Esophagus muscularis mucosa (tissue), 4 donors: ENCODE data around the gene ARID5B. TPM values are rescaled to one million over a fixed set of nuclear protein-coding genes. Genes with fewer than 3 reads are reported as not detected.

Source experiments
- DNase-seq: peaks from one replicate; pipeline ENCODE4 v3.0.0-alpha.2; 2017; ENCODE audit errors: extremely low spot score
- H3K27ac ChIP-seq, 4 donors: fragments of 200-600 bp; sonication (generic); replicated peaks in 1 of 4; 1 replicate in 3 of 4; 2 replicates in 1 of 4; pipeline ENCODE4 v1.5.1; 2016 to 2019; ENCODE audit warnings: mild to moderate bottlenecking in 1 of 4
- H3K27me3 ChIP-seq, 4 donors: fragments of 200-600 bp; sonication (generic); one replicate each; pipeline versions ENCODE4 v1.5.1 to v1.6.0; 2016 to 2019
- H3K36me3 ChIP-seq, 4 donors: fragments of 200-600 bp; sonication (generic); one replicate each; pipeline ENCODE4 v1.5.1; 2016 to 2019
- H3K4me1 ChIP-seq, 4 donors: fragments of 200-600 bp; sonication (generic); one replicate each; pipeline ENCODE4 v1.5.1; 2016 to 2019
- H3K4me3 ChIP-seq, 4 donors: fragments of 200-600 bp; sonication (generic); 1 replicate in 2 of 4; 2 replicates in 2 of 4; pipeline ENCODE4 v1.5.1; 2016 to 2019; ENCODE audit warnings: mild to moderate bottlenecking in 4 of 4, moderate library complexity in 1 of 4
- H3K9me3 ChIP-seq, 4 donors: fragments of 200-600 bp; sonication (generic); 1 replicate in 3 of 4; 2 replicates in 1 of 4; pipeline ENCODE4 v1.5.1; 2016 to 2019
- CTCF ChIP-seq, 3 experiments: fragments of 200-600 bp in 2 of 3; fragments of 450-650 bp in 1 of 3; sonication (generic) in 2 of 3; IDR thresholded peaks; one replicate each; pipeline ENCODE4 v1.5.1; 2017 to 2019; ENCODE audit warnings: antibody characterized with exemption in 3 of 3, mild to moderate bottlenecking in 2 of 3, moderate library complexity in 1 of 3
- EP300 ChIP-seq: sonication (generic); formaldehyde crosslinking; IDR thresholded peaks from one replicate; pipeline ENCODE4 v1.6.1; 2017; ENCODE audit warnings: antibody characterized with exemption
- POLR2A ChIP-seq: fragments of 450-650 bp; IDR thresholded peaks from one replicate; pipeline ENCODE4 v1.6.1; 2017; ENCODE audit warnings: antibody characterized with exemption, moderate library complexity, mild to moderate bottlenecking, low read depth
- POLR2AphosphoS5 ChIP-seq, 2 donors: sonication (generic); formaldehyde crosslinking; IDR thresholded peaks; one replicate each; pipeline ENCODE4 v1.6.1; 2017; ENCODE audit warnings: antibody characterized with exemption in 2 of 2
- WGBS: methylation state at CpG from one replicate; pipeline ENCODE4 v1.1.5; 2018; 5-methylcytosine and 5-hydroxymethylcytosine counted together
- intact Hi-C: fragments of 100-400 bp; cut with DNase I; formaldehyde crosslinking; loops from one replicate; pipeline ENCODE4 v1.15.1; 2023
- total RNA-seq, 4 donors: library from RNA; depleted of rRNA; stranded (reverse); fragments of >200 nt; gene quantifications; one replicate each; pipeline versions ENCODE4 v1.1.0 to v1.2.1, GENCODE V29; 2016

The ARID5B gene
- total RNA-seq, 4 donors from 2014 or later = 33.6 to 150 (median 64.9) TPM

- intact Hi-C loops = loop anchor here (2.0 kb wide), 2 partner anchors 61 to 347 kb away; no protein-coding TSS in a partner anchor
- 35% methylated on average over 10 of the region's 10 CpGs for WGBS
- H3K27ac ChIP-seq = peak overlapping the region; percentile 31 to 59 (median 49)
These were observed 3.6 kb upstream of the ARID5B start for GRCh38 chr10:61897671-61898434.

GRCh38 chr10:61898435-61898778 is 3.1 kb upstream of the ARID5B start:
- Histone ChIP-seq H3K4me3 (no peak overlapping the region), H3K9me3 (no peaks in the 10 kb centered on the region), H3K27me3 (no peaks in the 10 kb centered on the region), H3K36me3 (no peaks in the 10 kb centered on the region), H3K27ac (peak overlapping the region in 1 of 4 donors; percentile 43), H3K4me1 (peaks cover 20 to 44% (median 35%) of the 10 kb centered on the region in 4 donors)
- no peak for DNase-seq
- intact Hi-C loops = no loop called here
- 44% methylated on average over 2 of the region's 2 CpGs for WGBS
- TF ChIP-seq POLR2AphosphoS5 (IDR thresholded peaks at IDR 0.05) (no peak), POLR2A (no peak), CTCF (IDR thresholded peaks at IDR 0.05) (no peak), EP300 (no peak)

More at GRCh38 chr10:61897671-61898434, 3.6 kb upstream of the ARID5B start:
- H3K4me1 ChIP-seq = peaks cover 20 to 44% (median 35%) of the 10 kb centered on the region in 4 donors
- TF ChIP-seq POLR2A (no peak), CTCF (IDR thresholded peaks at IDR 0.05) (peak; percentile 24 to 58 (median 39)), POLR2AphosphoS5 (IDR thresholded peaks at IDR 0.05) (no peak)
- H3K27me3 ChIP-seq = no peaks in the 10 kb centered on the region
- no peak for DNase-seq
- H3K9me3 ChIP-seq = no peaks in the 10 kb centered on the region
- H3K4me3 ChIP-seq = peak overlapping the region; percentile 46 to 53 (median 49)
- no peaks in the 10 kb centered on the region for H3K36me3 ChIP-seq

GRCh38 chr10:61899069-61899531 is 2.4 kb upstream of the ARID5B start:
- TF ChIP-seq EP300 (no peak), CTCF (IDR thresholded peaks at IDR 0.05) (no peak), POLR2A (no peak), POLR2AphosphoS5 (IDR thresholded peaks at IDR 0.05) (no peak)

GRCh38 chr10:61899663-61899996 is 1.9 kb upstream of the ARID5B start:
- Histone ChIP-seq H3K27ac (peak overlapping the region; percentile 91 to 98 (median 94)), H3K27me3 (no peaks in the 10 kb centered on the region), H3K4me3 (peak overlapping the region; percentile 66 to 81 (median 76)), H3K4me1 (peaks cover 23 to 52% (median 44%) of the 10 kb centered on the region in 4 donors), H3K36me3 (no peaks in the 10 kb centered on the region), H3K9me3 (no peaks in the 10 kb centered on the region)
- intact Hi-C loops = no loop called here
- 26% methylated on average over 7 of the region's 7 CpGs for WGBS
- no peak for TF ChIP-seq POLR2AphosphoS5 (IDR thresholded peaks at IDR 0.05)
- TF ChIP-seq CTCF (IDR thresholded peaks at IDR 0.05) = no peak
- no peak for TF ChIP-seq POLR2A
- TF ChIP-seq EP300 = no peak
- no peak for DNase-seq

More at GRCh38 chr10:61899069-61899531, 2.4 kb upstream of the ARID5B start:
- no peaks in the 10 kb centered on the region for H3K27me3 ChIP-seq
- intact Hi-C loops = no loop called here
- H3K36me3 ChIP-seq = no peaks in the 10 kb centered on the region
- peak overlapping the region in 1 of 4 donors; percentile 76 for H3K4me3 ChIP-seq
- peak overlapping the region in 2 of 4 donors; percentile 93 to 98 for H3K27ac ChIP-seq
- DNase-seq = no peak
- H3K4me1 ChIP-seq = peaks cover 21 to 47% (median 39%) of the 10 kb centered on the region in 4 donors
- 53% methylated on average over 7 of the region's 7 CpGs for WGBS
- no peaks in the 10 kb centered on the region for H3K9me3 ChIP-seq
